HG02763 (cell line): ENCODE data around the gene GTF2A2.

Source experiments
- ATAC-seq: cut with Tn5 transposase; IDR thresholded peaks from one replicate; pipeline ENCODE4 v1.9.1; 2021; ENCODE audit warnings: mild to moderate bottlenecking, moderate library complexity; ENCODE audit not compliant: unreplicated experiment

Gene GTF2A2

DNA sequence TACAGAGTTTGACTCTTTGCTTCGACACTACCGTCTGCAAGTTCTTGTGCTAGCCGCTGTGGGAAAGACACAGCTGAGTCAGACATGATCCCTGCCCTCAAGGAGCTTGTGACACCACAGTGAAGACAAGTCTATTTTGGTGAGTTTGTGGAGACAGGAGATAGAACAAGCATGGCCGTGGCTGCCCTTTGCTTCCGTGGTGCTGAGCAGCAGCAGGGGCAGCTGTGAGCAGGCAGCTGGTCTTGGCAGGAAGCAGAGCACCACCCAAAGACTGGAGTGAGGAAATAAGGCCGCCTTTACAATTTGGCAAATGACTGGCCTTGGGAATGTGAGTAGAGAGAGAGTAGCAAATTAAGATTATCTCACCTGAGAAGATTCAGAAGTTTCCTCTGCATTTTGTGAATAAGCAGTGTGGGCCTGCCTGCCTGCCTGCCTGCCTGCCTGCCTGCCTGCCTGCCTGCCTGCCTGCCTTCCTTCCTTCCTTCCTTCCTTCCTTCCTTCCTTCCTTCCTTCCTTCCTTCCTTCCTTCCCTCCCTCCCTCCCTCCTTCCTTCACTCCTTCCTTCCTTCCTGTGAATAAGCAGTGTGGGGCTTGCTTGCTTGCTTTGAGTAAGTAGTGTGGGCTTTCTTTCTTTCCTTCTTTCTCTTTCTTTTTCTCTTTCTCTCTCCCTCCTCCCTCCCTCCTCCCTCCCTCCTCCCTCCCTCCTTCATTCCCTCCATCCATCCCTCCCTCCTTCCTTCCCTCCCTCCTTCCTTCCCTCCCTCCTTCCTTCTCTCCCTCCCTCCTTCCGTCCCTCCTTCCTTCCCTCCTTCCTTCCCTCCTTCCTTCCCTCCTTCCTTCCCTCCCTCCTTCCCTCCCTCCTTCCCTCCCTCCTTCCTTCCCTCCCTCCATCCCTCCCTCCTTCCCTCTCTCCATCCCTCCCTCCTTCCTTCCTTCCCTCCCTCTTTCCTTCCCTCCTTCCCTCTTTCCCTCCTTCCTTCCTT lies 47.3 kb downstream of the GTF2A2 start:
- no peak for ATAC-seq

DNA sequence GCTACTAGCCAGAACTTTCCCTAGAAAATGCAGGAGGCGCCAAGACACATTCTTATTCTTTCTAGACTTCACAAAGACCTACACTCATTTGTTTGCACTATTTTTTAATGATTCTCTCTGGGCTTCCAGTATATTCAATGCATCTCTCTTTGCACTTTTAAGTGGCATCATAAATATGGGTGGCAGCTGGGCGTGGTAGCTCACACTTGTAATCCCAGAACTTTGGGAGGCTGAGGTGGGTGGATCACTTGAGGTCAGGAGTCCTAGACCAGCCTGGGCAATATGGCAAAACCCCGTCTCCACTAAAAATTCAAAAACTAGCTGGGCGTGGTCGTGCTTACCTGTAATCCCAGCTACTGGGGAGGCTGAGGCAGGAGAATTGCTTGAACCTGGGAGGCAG lies 51.3 kb downstream of the GTF2A2 start:
- ATAC-seq = no peak

DNA sequence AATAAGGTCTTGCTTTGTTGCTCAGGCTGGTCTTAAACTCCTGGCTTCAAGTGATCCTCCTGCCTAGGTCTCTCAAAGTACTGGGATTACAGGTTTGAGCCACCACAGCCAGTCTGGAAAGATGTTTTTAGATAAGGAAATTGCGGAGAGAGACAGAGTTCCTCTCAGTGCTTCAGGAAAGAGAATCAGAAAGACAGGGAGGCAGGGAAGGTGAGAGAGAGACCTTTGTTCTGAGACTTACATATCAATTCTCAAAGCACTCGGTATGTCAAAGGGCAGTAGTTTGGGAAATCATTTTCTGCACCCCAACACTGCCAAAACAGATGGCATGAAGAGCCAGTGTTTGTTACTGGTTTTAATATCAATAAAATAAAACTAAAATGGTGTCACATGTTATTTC lies 58.9 kb downstream of the GTF2A2 start:
- ATAC-seq = no peak

DNA sequence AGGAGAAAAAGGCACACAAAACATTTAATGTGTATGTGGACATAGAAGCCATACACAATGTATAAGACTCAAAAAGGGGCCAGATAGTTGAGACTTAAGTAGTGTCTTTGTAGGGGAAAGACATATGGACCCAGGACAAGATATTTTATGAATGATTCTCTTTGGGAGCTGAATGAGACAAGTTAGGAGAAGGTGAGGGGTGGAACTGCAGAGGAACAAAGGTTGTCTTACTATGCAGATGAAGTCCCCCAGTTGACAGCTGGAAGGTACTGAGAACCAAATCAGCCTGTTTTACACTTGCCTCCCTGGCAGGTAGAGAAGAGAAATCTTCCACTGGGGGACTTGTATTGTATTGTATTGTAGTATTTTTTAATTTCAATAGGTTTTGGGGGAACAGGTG lies 60.7 kb downstream of the GTF2A2 start:
- no peak for ATAC-seq

DNA sequence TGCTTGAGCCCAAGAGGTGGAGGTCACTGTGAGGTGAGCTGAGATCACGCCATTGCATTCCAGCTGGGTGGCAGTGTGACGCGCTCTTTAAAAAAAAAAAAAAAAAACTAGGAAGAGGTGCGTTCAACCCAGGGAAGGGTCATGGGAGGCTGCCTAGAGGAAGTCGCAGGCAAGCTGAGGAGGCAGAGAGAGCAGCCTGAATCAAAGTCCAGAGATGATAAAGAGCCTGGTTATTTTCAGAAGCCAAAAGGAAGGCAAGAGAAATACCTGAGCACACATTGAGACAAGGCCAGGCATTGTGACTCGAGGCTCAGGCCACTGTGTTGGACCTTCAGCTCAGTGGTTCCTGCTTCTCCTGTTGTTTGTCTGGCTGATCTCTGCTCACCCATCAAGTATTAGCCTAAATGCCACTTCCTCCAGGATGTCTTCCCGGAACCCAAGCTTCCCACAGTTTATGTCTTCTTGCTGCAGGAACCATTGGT lies 61.8 kb downstream of the GTF2A2 start:
- no peak for ATAC-seq

DNA sequence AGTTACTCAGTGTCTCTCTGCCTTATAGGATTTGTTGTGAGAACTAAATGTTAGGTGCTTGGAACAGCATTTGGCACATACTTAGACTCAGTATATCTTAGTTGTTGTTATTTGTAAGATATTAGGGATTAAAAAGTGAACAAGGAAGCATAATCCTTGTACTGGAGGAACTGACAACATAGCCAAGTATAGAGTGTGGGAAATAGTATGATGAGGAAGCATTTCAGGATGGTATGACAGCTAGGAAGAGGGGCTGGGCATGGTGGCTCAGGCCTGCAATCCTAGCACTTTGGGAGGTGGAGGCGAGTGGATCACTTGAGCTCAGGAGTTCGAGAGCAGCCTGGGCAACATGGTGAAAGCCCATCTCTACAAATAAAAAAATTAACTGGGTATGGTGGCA lies 62.3 kb downstream of the GTF2A2 start:
- no peak for ATAC-seq

DNA sequence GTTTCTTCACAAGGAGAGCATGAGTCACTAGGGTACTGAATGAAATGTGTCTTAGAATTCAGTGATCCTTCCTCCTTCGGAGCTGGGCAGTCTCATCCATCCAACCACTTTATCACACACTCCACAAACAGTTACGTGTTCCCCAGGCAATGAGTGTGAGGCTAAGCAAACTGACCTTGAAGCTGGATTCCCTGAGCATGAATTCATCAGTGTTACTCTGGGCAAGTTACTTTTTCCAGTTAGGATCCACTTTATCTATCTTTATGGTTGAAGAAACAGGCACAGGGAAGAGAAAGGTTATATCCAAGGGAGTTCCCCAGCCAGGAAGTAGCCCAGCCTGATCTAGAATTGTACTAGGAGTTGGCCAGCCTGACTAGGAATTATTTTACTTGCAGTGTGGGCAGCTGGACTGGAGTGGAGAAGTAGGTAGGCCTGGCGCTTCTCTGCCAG lies 62.8 kb downstream of the GTF2A2 start:
- ATAC-seq = no peak

DNA sequence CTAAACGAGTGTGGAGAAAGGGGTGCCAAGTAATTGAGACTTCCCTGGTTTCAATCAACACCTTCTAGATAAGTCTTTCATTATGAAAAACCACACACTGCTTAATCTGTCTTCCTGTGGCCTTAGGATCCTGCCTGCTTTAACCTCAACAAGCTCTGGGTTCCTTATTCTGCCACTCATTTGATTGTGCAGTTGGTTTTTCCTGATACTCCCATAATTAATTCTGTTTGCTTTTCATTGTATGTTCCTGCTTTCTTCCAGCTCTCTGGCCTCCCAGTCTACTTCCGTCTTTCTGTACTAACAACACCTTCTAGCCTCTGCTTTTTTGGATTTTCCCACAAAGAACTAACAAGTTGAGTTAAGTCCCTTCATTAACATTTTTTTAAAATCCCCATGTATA lies 66.0 kb downstream of the GTF2A2 start:
- no peak for ATAC-seq

DNA sequence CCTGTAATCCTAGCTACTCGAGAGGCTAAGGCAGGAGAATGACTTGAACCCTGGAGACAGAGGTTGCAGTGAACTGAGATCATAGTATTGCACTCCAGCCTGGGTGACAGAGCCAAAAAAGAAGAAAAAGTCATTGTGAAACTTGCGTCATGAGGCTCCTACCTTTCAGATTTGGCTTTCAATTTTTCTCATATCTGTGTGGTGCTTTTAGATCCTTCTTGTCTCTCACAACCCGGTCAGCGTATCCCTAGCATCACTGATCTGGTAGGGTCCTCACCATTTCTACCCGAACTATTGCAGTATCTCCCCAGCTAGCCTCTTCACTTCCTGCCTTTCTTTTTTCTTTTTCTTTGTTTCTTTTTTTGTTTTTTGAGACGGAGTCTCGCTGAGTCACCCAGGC lies 67.3 kb downstream of the GTF2A2 start:
- no peak for ATAC-seq
